GM12878 (cell line): ENCODE measurements around the gene CTAG1B. TPM values are rescaled to one million over a fixed set of nuclear protein-coding genes. Genes with fewer than 3 reads are reported as not detected.

Experiments used
- ATAC-seq: fragments of 200-7000 bp; cut with Tn5 transposase; 3 replicates; pipeline ENCODE4 v1.9.1; 2020; ENCODE audit warnings: mild to moderate bottlenecking, moderate library complexity
- BruUV-seq: library from RNA; stranded (reverse); fragments of 400-500 nt; replicated peaks from 2 replicates; lab custom pipeline; 2021; lab: Mats Ljungman, UMichigan
- CTCF ChIA-PET: fragments of 300-600 bp; sonication (Branson Sonifier 250); formaldehyde crosslinking; extraction: SDS; loops from one replicate; lab custom pipeline; 2021; ENCODE audit warnings: inconsistent platforms; lab: Yijun Ruan, JAX
- POLR2A ChIA-PET: fragments of 350-600 bp; formaldehyde crosslinking; extraction: SDS; loops from one replicate; lab custom pipeline; 2021; ENCODE audit warnings: inconsistent platforms; lab: Charles Lee
- RAD21 ChIA-PET: fragments of 300-600 bp; sonication (Branson Sonifier 250); formaldehyde crosslinking; loops from one replicate; lab custom pipeline; 2023; ENCODE audit warnings: antibody characterized with exemption; ENCODE audit not compliant: unreplicated experiment; lab: Charles Lee
- SMC1A ChIA-PET: fragments of 300-600 bp; sonication (Branson Sonifier 250); formaldehyde crosslinking; loops from one replicate; lab custom pipeline; 2023; ENCODE audit not compliant: unreplicated experiment, uncharacterized antibody; lab: Charles Lee
- DNase-seq: peaks from one replicate; pipeline ENCODE4 v3.0.0-alpha.2; 2011; ENCODE audit warnings: low read depth, low spot score
- FAIRE-seq: peaks from 3 replicates; lab custom pipeline; 2011; peaks lifted over from hg19 to GRCh38; lab: Jason Lieb, UNC
- H2AFZ ChIP-seq: 2 replicates; pipeline ENCODE4 v1.6.0; 2011; ENCODE audit warnings: low read depth, low read length, control low read depth; ENCODE audit not compliant: control insufficient read depth
- H3K27ac ChIP-seq: 2 replicates; pipeline ENCODE4 v1.5.1; 2011; ENCODE audit warnings: control low read depth; ENCODE audit not compliant: control insufficient read depth, insufficient read depth
- H3K27me3 ChIP-seq, 2 experiments: replicated peaks in 1 of 2; 2 replicates each; pipeline versions ENCODE4 v1.6.0 to v1.6.1; 2011; ENCODE audit warnings: low read length in 1 of 2; ENCODE audit not compliant: control insufficient read depth in 2 of 2, insufficient read depth in 2 of 2
- H3K36me3 ChIP-seq, 2 experiments: 2 replicates each; pipeline ENCODE4 v1.5.1; 2011; ENCODE audit warnings: low read length in 1 of 2; ENCODE audit not compliant: control insufficient read depth in 2 of 2, insufficient read depth in 2 of 2
- H3K4me1 ChIP-seq: 2 replicates; pipeline ENCODE4 v1.6.1; 2011; ENCODE audit warnings: mild to moderate bottlenecking, low read length, moderate library complexity, mixed read lengths; ENCODE audit not compliant: control insufficient read depth, insufficient read depth
- H3K4me2 ChIP-seq: 2 replicates; pipeline ENCODE4 v1.6.0; 2011; ENCODE audit warnings: control low read depth; ENCODE audit not compliant: control insufficient read depth, insufficient read depth
- H3K4me3 ChIP-seq: fragments of 200-600 bp; sonication (generic); 2 replicates; pipeline ENCODE4 v1.5.1; 2016
- H3K79me2 ChIP-seq: 2 replicates; pipeline ENCODE4 v1.6.0; 2011; ENCODE audit warnings: low read length; ENCODE audit not compliant: control insufficient read depth, insufficient read depth
- H3K9ac ChIP-seq: 2 replicates; pipeline ENCODE4 v1.8.0; 2011; ENCODE audit warnings: low read length, control low read depth, mixed read lengths; ENCODE audit not compliant: control insufficient read depth, insufficient read depth
- H3K9me3 ChIP-seq: replicated peaks from 3 replicates; pipeline ENCODE4 v1.5.1; 2011; ENCODE audit warnings: mild to moderate bottlenecking, low read length; ENCODE audit not compliant: control insufficient read depth, insufficient read depth
- H4K20me1 ChIP-seq: 2 replicates; pipeline ENCODE4 v1.6.0; 2011; ENCODE audit not compliant: control insufficient read depth, insufficient read depth
- BHLHE40 ChIP-seq, 2 experiments: fragments of 450-650 bp in 1 of 2; IDR thresholded peaks; 2 replicates each; pipeline ENCODE4 v1.6.1; 2011 to 2017; ENCODE audit warnings: low read depth in 2 of 2, borderline replicate concordance in 1 of 2, improper control_type of control experiment in 1 of 2, low read length in 1 of 2, mild to moderate bottlenecking in 1 of 2
- HDGF ChIP-seq: fragments of 450-650 bp; IDR thresholded peaks from 2 replicates; pipeline ENCODE4 v1.6.1; 2016; ENCODE audit warnings: antibody characterized with exemption
- MEF2B ChIP-seq: fragments of 450-650 bp; IDR thresholded peaks from 2 replicates; pipeline ENCODE4 v1.6.1; 2018; ENCODE audit warnings: mild to moderate bottlenecking, moderate library complexity; ENCODE audit not compliant: partially characterized antibody, poor library complexity, severe bottlenecking
- SREBF1 ChIP-seq: IDR thresholded peaks from 2 replicates; pipeline ENCODE4 v1.6.1; 2012; ENCODE audit warnings: mild to moderate bottlenecking, low read length
- TCF3 ChIP-seq: IDR thresholded peaks from 2 replicates; pipeline ENCODE4 v1.6.1; 2012; ENCODE audit warnings: low read depth, mild to moderate bottlenecking, low read length, borderline replicate concordance; ENCODE audit not compliant: insufficient read depth
- whole genome bisulfite sequencing: methylation state at CpG from one replicate; pipeline ENCODE4 v1.1.6; 2016; ENCODE audit warnings: low lambda C conversion rate; ENCODE audit not compliant: insufficient replicate concordance, insufficient coverage; ENCODE audit errors: missing lambda C conversion rate; 5-methylcytosine and 5-hydroxymethylcytosine counted together
- in situ Hi-C: fragments of 300-500 bp; cut with MboI; formaldehyde crosslinking; loops from 9 replicates; pipeline ENCODE4 v1.14.3; 2018; ENCODE audit warnings: mixed read lengths
- intact Hi-C: fragments of 100-400 bp; cut with micrococcal nuclease; formaldehyde crosslinking; loops from one replicate; pipeline ENCODE4 v1.14.2; 2022; ENCODE audit not compliant: unreplicated experiment
- polyA plus RNA-seq, 11 experiments: library from polyadenylated mRNA; depleted of rRNA in 4 of 11; unstranded in 6 of 11; stranded (reverse) in 5 of 11; fragments of >200 nt; fragmentation: Nextera tagmentation in 4 of 11; fragmentation: Illumina TruSeq in 1 of 11; extraction: Ambion mirVana in 4 of 11; extraction: Trizol in 1 of 11; gene quantifications; 1 replicate in 1 of 11; 2 replicates in 10 of 11; pipeline versions ENCODE4 v1.2.1 to v1.2.3, GENCODE V29; 2011 to 2016; ENCODE audit warnings: inconsistent platforms in 2 of 11, missing spikeins in 2 of 11, low read depth in 1 of 11
- total RNA-seq, 4 experiments: library from RNA; depleted of rRNA in 3 of 4; stranded (reverse); fragments of >200 nt in 3 of 4; fragmentation: Illumina TruSeq in 1 of 4; extraction: Trizol in 1 of 4; gene quantifications; 2 replicates each; pipeline versions ENCODE4 v1.2.1 to v1.2.3, GENCODE V29; 2013 to 2021
- TF ChIP-seq, protein P1 (sequence below): IDR thresholded peaks from 2 replicates; pipeline ENCODE4 v1.6.1; 2012; ENCODE audit warnings: low read length, inconsistent platforms

The CTAG1B gene
- total and polyA plus RNA-seq, 10 of the 15 experiments (the other 5 are each of a cell fraction or from before 2014, with no cell fraction given) = not detected

- SMC1A ChIA-PET = no interaction called here
- in situ Hi-C loops = no loop called here
- H3K27me3 ChIP-seq = no peaks in the 10 kb centered on the region
- FAIRE-seq = no peak
- no peaks in the 10 kb centered on the region for H3K4me1 ChIP-seq
- 38% methylated on average over 13 of the region's 13 CpGs for WGBS
- no peaks in the 10 kb centered on the region for H3K79me2 ChIP-seq
- H3K36me3 ChIP-seq = no peaks in the 10 kb centered on the region
- POLR2A ChIA-PET = no interaction called here
- RAD21 ChIA-PET = no interaction called here
- H3K9ac ChIP-seq = no peak overlapping the region
- intact Hi-C loops = no loop called here
- BruUV-seq = no TSS peak
- no peak for DNase-seq
- no peak overlapping the region for H3K4me2 ChIP-seq
- H3K27ac ChIP-seq = no peak overlapping the region
- no peak overlapping the region for H2AFZ ChIP-seq
- H3K9me3 ChIP-seq = no peaks in the 10 kb centered on the region
- TF ChIP-seq HDGF (no peak), SREBF1 (no peak), TCF3 (no peak)
- H4K20me1 ChIP-seq = no peaks in the 10 kb centered on the region
- CTCF ChIA-PET = interaction anchor here (0.7 kb wide), 1 partner anchor 372 kb away, joined by 3 read pairs; no protein-coding TSS in a partner anchor
- no peak overlapping the region for H3K4me3 ChIP-seq
- no peak for ATAC-seq
Observed at GRCh38 chrX:154650221-154650510, 31.1 kb upstream of the CTAG1B start.

- Histone ChIP-seq H3K4me3 (no peak overlapping the region), H3K9ac (no peak overlapping the region), H3K36me3 (no peaks in the 10 kb centered on the region), H3K4me2 (no peak overlapping the region), H4K20me1 (no peaks in the 10 kb centered on the region), H3K79me2 (no peaks in the 10 kb centered on the region), H3K4me1 (no peaks in the 10 kb centered on the region), H3K27ac (no peak overlapping the region), H3K9me3 (no peaks in the 10 kb centered on the region), H3K27me3 (no peaks in the 10 kb centered on the region), H2AFZ (no peak overlapping the region)
- ChIA-PET POLR2A (no interaction called here), SMC1A (no interaction called here), CTCF (interaction anchor here (0.7 kb wide), 1 partner anchor 372 kb away, joined by 3 read pairs; no protein-coding TSS in a partner anchor), RAD21 (no interaction called here)
- no peak for DNase-seq
- TF ChIP-seq BHLHE40 (IDR thresholded peaks at IDR 0.05; ENCODE audit: borderline replicate concordance in 1 of 2, low read depth in 2 of 2, low read length in 1 of 2) = no peak
- TF ChIP-seq, protein P1, sequence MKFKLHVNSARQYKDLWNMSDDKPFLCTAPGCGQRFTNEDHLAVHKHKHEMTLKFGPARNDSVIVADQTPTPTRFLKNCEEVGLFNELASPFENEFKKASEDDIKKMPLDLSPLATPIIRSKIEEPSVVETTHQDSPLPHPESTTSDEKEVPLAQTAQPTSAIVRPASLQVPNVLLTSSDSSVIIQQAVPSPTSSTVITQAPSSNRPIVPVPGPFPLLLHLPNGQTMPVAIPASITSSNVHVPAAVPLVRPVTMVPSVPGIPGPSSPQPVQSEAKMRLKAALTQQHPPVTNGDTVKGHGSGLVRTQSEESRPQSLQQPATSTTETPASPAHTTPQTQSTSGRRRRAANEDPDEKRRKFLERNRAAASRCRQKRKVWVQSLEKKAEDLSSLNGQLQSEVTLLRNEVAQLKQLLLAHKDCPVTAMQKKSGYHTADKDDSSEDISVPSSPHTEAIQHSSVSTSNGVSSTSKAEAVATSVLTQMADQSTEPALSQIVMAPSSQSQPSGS = no peak
- no peak for TF ChIP-seq MEF2B
- no peak for ATAC-seq
- intact Hi-C loops (no loop called here), in situ Hi-C loops (no loop called here)
- 48% methylated on average over 21 of the region's 23 CpGs for WGBS
- no TSS peak for BruUV-seq
- FAIRE-seq = no peak
Observed at GRCh38 chrX:154649503-154650220, 30.6 kb upstream of the CTAG1B start.
